CD14-positive monocyte (primary cell): Measurements from ENCODE around the gene AVPR1B. TPM values are rescaled to one million over a fixed set of nuclear protein-coding genes. Genes with fewer than 3 reads are reported as not detected.

ENCODE experiments used
- DNase-seq, 3 donors: peaks; one replicate each; pipeline ENCODE4 v3.0.0-alpha.2; 2011 to 2022
- H2AFZ ChIP-seq: 2 replicates; pipeline ENCODE4 v1.6.0; 2012; ENCODE audit warnings: mild to moderate bottlenecking, low read depth, low read length, inconsistent platforms; ENCODE audit not compliant: insufficient read depth, poor library complexity, severe bottlenecking
- H3K27ac ChIP-seq, 2 donors: 1 replicate in 1 of 2; 2 replicates in 1 of 2; pipeline ENCODE4 v1.5.1; 2012 to 2013; ENCODE audit warnings: low read length in 2 of 2, control low read depth in 1 of 2, inconsistent platforms in 1 of 2, low read depth in 1 of 2, mild to moderate bottlenecking in 1 of 2
- H3K27me3 ChIP-seq, 2 donors: one replicate each; pipeline versions ENCODE4 v1.6.0 to v1.6.1; 2011 to 2013; ENCODE audit warnings: low read length in 2 of 2; ENCODE audit not compliant: control insufficient read depth in 2 of 2, insufficient read depth in 2 of 2
- H3K36me3 ChIP-seq, 2 donors: replicated peaks in 1 of 2; 1 replicate in 1 of 2; 2 replicates in 1 of 2; pipeline versions ENCODE4 v1.5.1 to v1.6.1; 2012 to 2013; ENCODE audit warnings: low read length in 2 of 2, control low read depth in 1 of 2, inconsistent platforms in 1 of 2, mild to moderate bottlenecking in 1 of 2; ENCODE audit not compliant: insufficient read depth in 2 of 2, control insufficient read depth in 1 of 2
- H3K4me1 ChIP-seq, 2 donors: 1 replicate in 1 of 2; 2 replicates in 1 of 2; pipeline versions ENCODE4 v1.5.1 to v1.6.1; 2012 to 2013; ENCODE audit warnings: low read length in 2 of 2, control low read depth in 1 of 2, inconsistent platforms in 1 of 2, mild to moderate bottlenecking in 1 of 2, moderate library complexity in 1 of 2; ENCODE audit not compliant: insufficient read depth in 2 of 2, control insufficient read depth in 1 of 2
- H3K4me2 ChIP-seq: replicated peaks from 2 replicates; pipeline ENCODE3; 2012; ENCODE audit warnings: low read length, moderate library complexity, mild to moderate bottlenecking; ENCODE audit not compliant: poor library complexity, severe bottlenecking; ENCODE audit errors: extremely low read depth
- H3K4me3 ChIP-seq, 3 experiments: fragments of 200-600 bp in 1 of 3; sonication (generic) in 1 of 3; replicated peaks in 1 of 3; 1 replicate in 2 of 3; 2 replicates in 1 of 3; pipeline ENCODE4 v1.5.1; 2011 to 2013; ENCODE audit warnings: low read length in 3 of 3, mild to moderate bottlenecking in 3 of 3, control low read depth in 2 of 3, low read depth in 2 of 3, inconsistent platforms in 1 of 3, moderate library complexity in 1 of 3
- H3K79me2 ChIP-seq: 2 replicates; pipeline ENCODE4 v1.6.0; 2012; ENCODE audit warnings: mild to moderate bottlenecking, control low read depth, inconsistent platforms, low read length, moderate library complexity; ENCODE audit not compliant: insufficient read depth
- H3K9ac ChIP-seq: 2 replicates; pipeline ENCODE4 v1.6.0; 2017; ENCODE audit warnings: low read length, mild to moderate bottlenecking; ENCODE audit not compliant: insufficient read depth, poor library complexity, severe bottlenecking
- H3K9me3 ChIP-seq, 2 donors: replicated peaks in 1 of 2; 1 replicate in 1 of 2; 2 replicates in 1 of 2; pipeline versions ENCODE4 v1.5.1 to v1.6.1; 2012 to 2013; ENCODE audit warnings: low read length in 2 of 2, control low read depth in 1 of 2; ENCODE audit not compliant: control insufficient read depth in 1 of 2, insufficient read depth in 1 of 2
- H4K20me1 ChIP-seq: 2 replicates; pipeline ENCODE4 v1.6.0; 2012; ENCODE audit warnings: mild to moderate bottlenecking, low read length, control low read depth, moderate library complexity; ENCODE audit not compliant: insufficient read depth
- H3K27ac Mint-ChIP-seq, 7 donors: one replicate each; pipeline ENCODE4 v1.8.0; 2020; ENCODE audit warnings: mild to moderate bottlenecking in 7 of 7, mixed read lengths in 7 of 7, moderate library complexity in 6 of 7, inconsistent platforms in 2 of 7
- H3K27me3 Mint-ChIP-seq, 3 donors: one replicate each; pipeline ENCODE4 v1.8.0; 2021 to 2022; ENCODE audit warnings: low read depth in 3 of 3, mild to moderate bottlenecking in 3 of 3, mixed read lengths in 3 of 3, moderate library complexity in 3 of 3, inconsistent platforms in 1 of 3
- H3K36me3 Mint-ChIP-seq, 2 donors: one replicate each; pipeline ENCODE4 v1.8.0; 2020; ENCODE audit warnings: mixed read lengths in 2 of 2, inconsistent platforms in 1 of 2, mild to moderate bottlenecking in 1 of 2
- H3K4me1 Mint-ChIP-seq: one replicate; pipeline ENCODE4 v1.8.0; 2020; ENCODE audit warnings: mild to moderate bottlenecking, mixed read lengths
- H3K4me3 Mint-ChIP-seq, 2 donors: one replicate each; pipeline ENCODE4 v1.8.0; 2020; ENCODE audit warnings: mild to moderate bottlenecking in 2 of 2, mixed read lengths in 2 of 2, moderate library complexity in 1 of 2
- H3K9me3 Mint-ChIP-seq, 7 donors: one replicate each; pipeline ENCODE4 v1.8.0; 2020 to 2022; ENCODE audit warnings: mixed read lengths in 7 of 7, mild to moderate bottlenecking in 6 of 7, moderate library complexity in 6 of 7, inconsistent platforms in 2 of 7
- WGBS: methylation state at CpG from one replicate; pipeline ENCODE4 v1.1.5; 2013; ENCODE audit warnings: missing lambda C conversion rate; ENCODE audit not compliant: insufficient coverage; 5-methylcytosine and 5-hydroxymethylcytosine counted together
- intact Hi-C, 2 donors: fragments of 100-400 bp; cut with micrococcal nuclease; formaldehyde crosslinking; loops; one replicate each; pipeline versions ENCODE4 v1.15.0 to v1.15.1; 2023
- polyA plus RNA-seq, 3 donors: library from polyadenylated mRNA; depleted of rRNA in 1 of 3; unstranded in 2 of 3; stranded (reverse) in 1 of 3; fragments of 300-500 nt in 2 of 3; fragments of >200 nt in 1 of 3; fragmentation: Illumina TruSeq in 2 of 3; gene quantifications; 1 replicate in 2 of 3; 2 replicates in 1 of 3; pipeline ENCODE4 v1.2.3, GENCODE V29; 2012 to 2021
- TF ChIP-seq, protein P1 (sequence below): fragments of 200-600 bp; IDR thresholded peaks from one replicate; pipeline ENCODE4 v1.8.0; 2022; ENCODE audit warnings: antibody characterized with exemption, mild to moderate bottlenecking

Gene AVPR1B
- polyA plus RNA-seq, 3 donors: not detected

DNA sequence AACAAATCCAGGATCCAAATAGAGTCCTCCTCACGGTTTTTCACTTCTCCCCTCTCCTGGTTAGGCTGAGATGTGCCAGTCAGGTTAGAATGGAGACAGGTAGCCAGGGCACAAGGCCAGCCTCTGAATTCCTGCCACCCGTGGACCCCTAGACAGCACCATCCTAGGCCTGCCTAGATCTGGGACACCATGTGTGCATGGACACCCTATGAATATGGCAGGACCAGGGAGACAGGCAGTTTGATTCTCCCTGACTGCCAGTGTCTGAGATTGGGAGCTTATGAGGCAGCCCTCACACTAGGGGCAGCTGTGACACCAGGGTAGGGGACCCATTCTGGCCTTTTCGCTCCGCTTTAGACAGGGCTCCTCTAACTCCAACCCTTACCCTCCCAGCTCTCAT lies 7.5 kb downstream of the AVPR1B start:
- Histone ChIP-seq H3K79me2 (no peaks in the 10 kb centered on the region), H3K27me3 (no peaks in the 10 kb centered on the region), H3K36me3 (no peaks in the 10 kb centered on the region), H3K4me2 (no peak overlapping the region), H3K9ac (no peak overlapping the region), H3K27ac (no peak overlapping the region), H4K20me1 (no peaks in the 10 kb centered on the region), H3K9me3 (no peaks in the 10 kb centered on the region), H2AFZ (no peak overlapping the region), H3K4me3 (no peak overlapping the region), H3K4me1 (peaks cover 0 to 3% of the 10 kb centered on the region in 2 donors)
- intact Hi-C loops: loop anchor here (2.0 to 10.0 kb wide), 4 partner anchors 77 to 317 kb away; no protein-coding TSS in a partner anchor
- Mint-ChIP-seq H3K27me3 (peaks cover 1 to 12% (median 2%) of the 10 kb centered on the region in 3 donors), H3K9me3 (no peaks in the 10 kb centered on the region), H3K4me1 (peaks cover 4% of the 10 kb centered on the region), H3K27ac (no peak overlapping the region), H3K36me3 (no peaks in the 10 kb centered on the region), H3K4me3 (no peak overlapping the region)
- TF ChIP-seq, protein P1, sequence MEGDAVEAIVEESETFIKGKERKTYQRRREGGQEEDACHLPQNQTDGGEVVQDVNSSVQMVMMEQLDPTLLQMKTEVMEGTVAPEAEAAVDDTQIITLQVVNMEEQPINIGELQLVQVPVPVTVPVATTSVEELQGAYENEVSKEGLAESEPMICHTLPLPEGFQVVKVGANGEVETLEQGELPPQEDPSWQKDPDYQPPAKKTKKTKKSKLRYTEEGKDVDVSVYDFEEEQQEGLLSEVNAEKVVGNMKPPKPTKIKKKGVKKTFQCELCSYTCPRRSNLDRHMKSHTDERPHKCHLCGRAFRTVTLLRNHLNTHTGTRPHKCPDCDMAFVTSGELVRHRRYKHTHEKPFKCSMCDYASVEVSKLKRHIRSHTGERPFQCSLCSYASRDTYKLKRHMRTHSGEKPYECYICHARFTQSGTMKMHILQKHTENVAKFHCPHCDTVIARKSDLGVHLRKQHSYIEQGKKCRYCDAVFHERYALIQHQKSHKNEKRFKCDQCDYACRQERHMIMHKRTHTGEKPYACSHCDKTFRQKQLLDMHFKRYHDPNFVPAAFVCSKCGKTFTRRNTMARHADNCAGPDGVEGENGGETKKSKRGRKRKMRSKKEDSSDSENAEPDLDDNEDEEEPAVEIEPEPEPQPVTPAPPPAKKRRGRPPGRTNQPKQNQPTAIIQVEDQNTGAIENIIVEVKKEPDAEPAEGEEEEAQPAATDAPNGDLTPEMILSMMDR: no peak
- no peak for DNase-seq
- 100% methylated on average over 3 of the region's 4 CpGs for WGBS

DNA sequence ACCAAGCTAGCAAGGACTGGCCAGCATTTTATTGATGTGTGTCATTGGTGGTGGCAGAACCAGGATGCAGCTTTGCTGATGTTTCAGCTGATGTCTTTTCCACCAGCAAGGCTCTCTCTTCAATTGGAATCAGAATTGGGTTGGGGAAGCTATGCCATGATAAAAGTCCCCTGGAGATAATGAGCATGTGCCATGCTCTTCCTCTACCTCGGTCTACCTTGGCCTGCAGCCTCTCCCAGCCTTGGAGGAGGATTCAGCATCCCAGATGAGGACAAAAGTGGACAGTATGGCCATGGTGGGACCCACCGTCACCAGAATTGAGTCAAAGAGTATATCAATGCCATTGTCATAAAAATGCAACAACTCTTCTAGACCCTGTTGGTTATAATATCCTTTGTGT lies 8.6 kb downstream of the AVPR1B start:
- H3K9me3 ChIP-seq: no peaks in the 10 kb centered on the region
- no peaks in the 10 kb centered on the region for H3K79me2 ChIP-seq
- H3K4me3 ChIP-seq: no peak overlapping the region
- peaks cover 0 to 8% (median 5%) of the 10 kb centered on the region in 3 donors for H3K27me3 Mint-ChIP-seq
- H3K27ac Mint-ChIP-seq: no peak overlapping the region
- peaks cover under 1 to 3% of the 10 kb centered on the region in 2 donors for H3K4me1 ChIP-seq
- no peak overlapping the region for H3K4me2 ChIP-seq
- no peaks in the 10 kb centered on the region for H3K36me3 ChIP-seq
- intact Hi-C loops: loop anchor here (2.0 to 5.0 kb wide), 3 partner anchors 76 to 316 kb away; no protein-coding TSS in a partner anchor
- 100% methylated on average over 1 of the region's 2 CpGs for WGBS
- TF ChIP-seq, protein P1: no peak
- H3K27me3 ChIP-seq: no peaks in the 10 kb centered on the region
- H3K9me3 Mint-ChIP-seq: no peaks in the 10 kb centered on the region
- no peak overlapping the region for H3K9ac ChIP-seq
- no peak for DNase-seq
- no peak overlapping the region for H2AFZ ChIP-seq
- no peaks in the 10 kb centered on the region for H3K36me3 Mint-ChIP-seq
- H4K20me1 ChIP-seq: no peaks in the 10 kb centered on the region
- H3K4me3 Mint-ChIP-seq: no peak overlapping the region
- H3K4me1 Mint-ChIP-seq: peaks cover 9% of the 10 kb centered on the region
- no peak overlapping the region for H3K27ac ChIP-seq
